Measurements from ENCODE around the gene RNF145.
"Not testable (repeated sequence)": the region's sequence is repeated elsewhere in the genome, so short reads cannot be mapped to it uniquely, and the experiment has no call there.

Gene RNF145

DNA sequence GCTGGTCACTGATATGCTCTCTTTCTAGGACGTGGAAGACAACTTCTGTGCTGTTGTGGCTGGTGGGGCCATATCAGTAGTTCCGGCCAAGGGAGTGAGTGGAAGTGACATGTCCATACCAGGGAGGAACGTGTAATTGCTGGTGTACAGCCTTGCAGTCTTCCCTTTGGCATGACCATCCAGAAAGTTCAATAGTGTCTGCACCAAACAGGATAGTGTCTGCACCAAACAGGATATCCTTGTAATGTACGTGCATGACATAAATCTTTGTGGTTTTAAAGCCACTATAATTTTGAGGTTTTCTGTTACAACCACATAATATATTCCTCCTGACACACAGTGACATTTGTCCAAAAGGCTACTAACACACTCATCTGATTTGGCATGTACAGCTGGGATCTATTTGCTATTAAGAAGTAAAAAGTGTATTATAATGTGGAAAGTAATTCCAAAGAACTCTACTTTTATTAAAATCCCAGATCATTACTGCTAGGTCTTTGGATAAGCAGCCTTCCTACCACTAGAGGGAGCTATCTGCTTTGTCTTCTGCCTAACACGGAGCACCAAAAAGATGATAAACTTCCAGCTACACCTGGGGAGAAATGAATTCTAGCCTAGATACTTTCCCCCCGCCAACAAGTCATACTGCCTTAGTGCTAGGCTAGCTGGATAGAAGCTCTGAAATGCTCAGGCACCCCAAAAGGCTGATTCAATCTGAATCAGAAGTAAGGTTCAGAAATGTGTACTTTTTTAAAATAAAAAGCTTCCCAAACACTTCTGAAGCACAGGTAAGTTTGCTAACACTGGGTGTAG lies 52.7 kb downstream of the RNF145 start:
- peak; percentile 41 for DNase-seq

- no peak for DNase-seq
Measured at GRCh38 chr5:159155960-159156359, 53.4 kb downstream of the RNF145 start.

- DNase-seq: no peak
Measured at GRCh38 chr5:159152876-159153275, 56.5 kb downstream of the RNF145 start.

DNA sequence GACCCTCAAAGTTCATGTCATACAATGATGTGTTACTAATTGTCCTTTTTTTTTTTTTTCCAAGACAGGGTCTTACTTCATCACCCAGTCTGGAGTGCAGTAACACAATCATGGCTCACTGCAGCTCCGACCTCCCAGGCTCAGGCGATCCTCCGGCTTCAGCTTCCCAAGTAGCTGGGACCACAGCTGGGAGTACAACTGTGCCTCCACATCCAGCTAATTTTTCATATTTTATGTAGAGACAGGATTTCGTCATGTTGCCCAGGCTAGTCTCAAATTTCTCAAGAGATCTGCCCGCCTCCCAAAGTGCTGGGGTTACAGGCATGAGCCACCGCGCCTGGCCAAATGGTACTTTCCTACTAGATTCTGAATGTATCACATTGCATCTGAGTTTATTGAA lies 60.3 kb downstream of the RNF145 start:
- DNase-seq: no peak

- DNase-seq: no peak
Measured at GRCh38 chr5:159147976-159148375, 61.4 kb downstream of the RNF145 start.

DNA sequence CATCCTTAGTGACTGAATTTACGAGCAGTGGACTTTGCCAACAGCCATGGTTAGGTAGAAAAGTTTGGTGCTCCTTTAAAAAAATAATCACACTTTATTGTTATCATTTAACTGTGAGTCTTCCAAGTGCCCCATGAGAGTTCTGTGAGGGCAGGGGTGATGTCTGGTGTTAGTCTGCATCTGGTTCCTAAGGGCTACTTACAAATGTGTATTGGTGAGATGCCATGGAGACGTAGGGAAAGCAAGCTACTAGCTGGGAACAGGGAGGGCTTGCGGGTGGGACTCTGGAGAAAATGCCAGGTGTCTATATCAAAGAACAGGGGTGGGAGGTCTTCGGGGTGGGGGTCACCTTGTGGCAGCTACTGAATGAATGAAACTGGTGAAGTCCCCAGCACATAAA lies 62.5 kb downstream of the RNF145 start:
- no peak for DNase-seq

DNA sequence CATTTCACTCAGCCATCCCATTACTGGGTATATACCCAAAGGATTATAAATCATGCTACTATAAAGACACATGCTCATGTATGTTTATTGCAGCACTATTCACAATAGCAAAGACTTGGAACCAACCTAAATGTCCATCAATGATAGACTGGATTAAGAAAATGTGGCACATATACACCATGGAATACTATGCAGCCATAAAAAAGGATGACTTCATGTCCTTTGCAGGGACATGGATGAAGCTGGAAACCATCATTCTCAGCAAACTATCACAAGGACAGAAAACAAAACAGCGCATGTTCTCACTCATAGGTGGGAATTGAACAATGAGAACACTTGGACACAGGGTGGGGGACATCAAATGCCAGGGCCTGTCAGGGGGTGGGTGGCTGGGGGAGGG lies 64.2 kb downstream of the RNF145 start:
- not testable (repeated sequence) for DNase-seq

- no peak for DNase-seq
Measured at GRCh38 chr5:159139802-159140201, 69.6 kb downstream of the RNF145 start.

- DNase-seq: no peak
Measured at GRCh38 chr5:159135896-159136531, 73.3 kb downstream of the RNF145 start.

GRCh38 chr5:159133041-159133741 lies 76.2 kb downstream of the RNF145 start:
- DNase-seq: no peak

GRCh38 chr5:159132429-159133040 lies 76.8 kb downstream of the RNF145 start:
- no peak for DNase-seq

GRCh38 chr5:159131951-159132350 lies 77.4 kb downstream of the RNF145 start:
- no peak for DNase-seq

GRCh38 chr5:159130871-159131270 lies 78.5 kb downstream of the RNF145 start:
- DNase-seq: no peak

DNA sequence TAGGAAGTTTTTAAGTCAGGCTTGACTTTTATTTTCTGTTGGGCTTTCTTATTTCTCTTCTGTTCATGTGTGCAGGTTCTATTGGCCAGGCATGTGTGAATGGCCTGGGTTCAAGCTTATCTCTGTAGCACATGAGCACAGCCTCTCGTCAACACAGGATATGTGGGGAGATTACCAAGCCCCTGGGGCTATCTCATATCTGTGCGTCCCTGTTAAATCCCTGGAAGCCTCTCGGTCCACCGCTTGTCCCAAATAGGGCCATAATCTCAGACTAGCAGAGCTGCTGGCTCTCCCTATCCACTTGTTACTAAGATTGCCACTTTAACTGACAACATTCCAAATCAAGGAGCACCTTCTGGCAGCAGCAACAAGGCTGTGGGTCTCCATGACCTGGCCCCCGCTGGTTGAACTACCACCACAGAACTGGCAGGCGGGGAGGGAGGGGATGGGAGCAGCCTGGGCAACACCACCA lies 81.2 kb downstream of the RNF145 start:
- DNase-seq: no peak

DNA sequence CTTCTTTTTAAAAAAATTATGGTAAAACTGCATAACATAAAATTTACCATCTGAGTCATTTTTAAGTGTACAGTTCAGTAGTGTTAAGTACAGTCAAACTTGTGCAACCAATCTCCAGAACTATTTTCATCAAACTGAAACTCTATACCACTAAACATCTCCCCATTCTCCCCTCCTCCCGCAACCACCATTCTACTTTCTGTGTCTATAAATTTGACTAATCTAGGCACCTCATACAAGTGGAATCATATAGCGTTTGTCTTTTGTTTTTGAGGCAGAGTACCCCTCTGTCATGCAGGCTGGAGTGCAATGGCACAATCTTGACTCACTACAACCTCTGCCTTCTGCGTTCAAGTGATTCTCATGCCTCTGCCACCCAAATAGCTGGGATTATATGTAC lies 85.7 kb downstream of the RNF145 start:
- no peak for DNase-seq

DNA sequence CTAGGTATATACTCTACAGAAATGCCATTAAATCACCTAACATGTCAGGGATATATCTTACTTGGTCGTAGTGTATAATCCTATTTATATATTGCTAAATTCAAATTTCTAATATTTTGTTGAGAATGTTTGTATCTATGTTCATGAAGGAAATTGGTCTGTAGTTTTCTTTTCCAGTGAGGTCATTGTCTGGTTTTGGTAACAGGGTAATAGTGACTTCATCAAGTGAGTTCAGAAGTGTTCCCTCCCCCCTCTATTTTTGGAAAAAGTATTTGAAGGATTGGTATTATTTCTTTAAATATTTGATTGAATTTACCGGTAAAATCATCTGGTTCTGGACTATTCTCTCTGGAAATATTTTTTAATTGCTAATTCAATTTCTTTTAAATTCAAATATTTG lies 86.2 kb downstream of the RNF145 start:
- DNase-seq: no peak

DNA sequence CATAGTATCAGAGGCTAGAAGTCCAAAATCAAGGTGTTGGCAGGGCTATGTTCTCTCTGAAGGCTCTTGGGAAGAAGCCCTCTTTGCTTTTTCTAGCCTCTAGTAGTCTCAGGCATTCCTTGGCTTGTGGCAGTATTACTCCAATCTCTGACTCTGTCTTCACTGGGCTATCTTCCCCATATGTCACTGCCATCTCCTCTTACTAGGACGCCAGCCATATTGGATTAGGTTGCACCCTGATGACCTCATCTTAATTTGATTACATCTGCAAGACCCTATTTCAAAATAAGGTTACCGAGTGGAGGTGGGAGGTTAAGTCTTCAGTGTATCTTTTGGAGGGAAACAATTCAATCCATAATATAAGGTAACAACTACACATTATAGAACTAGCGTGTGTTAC lies 88.3 kb downstream of the RNF145 start:
- no peak for DNase-seq

- no peak for DNase-seq
Measured at GRCh38 chr5:159120446-159120845, 88.9 kb downstream of the RNF145 start.

DNA sequence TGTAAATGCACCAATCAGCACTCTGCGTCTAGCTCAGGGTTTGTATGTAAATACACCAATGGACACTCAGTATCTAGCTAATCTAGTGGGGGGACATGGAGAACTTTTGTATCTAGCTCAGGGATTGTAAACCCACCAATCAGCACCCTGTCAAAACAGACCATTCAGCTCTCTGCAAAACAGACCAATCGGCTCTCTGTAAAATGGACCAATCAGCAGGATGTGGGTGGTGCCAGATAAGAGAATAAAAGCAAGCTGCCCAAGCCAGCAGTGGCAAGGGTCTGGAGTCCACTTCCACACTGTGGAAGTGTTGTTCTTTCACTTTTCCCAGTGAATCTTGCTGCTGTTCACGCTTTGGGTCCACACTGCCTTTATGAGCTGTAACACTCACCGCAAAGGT lies 89.5 kb downstream of the RNF145 start:
- not testable (repeated sequence) for DNase-seq

- DNase-seq: not testable (repeated sequence)
Measured at GRCh38 chr5:159118958-159119659, 90.2 kb downstream of the RNF145 start.

DNA sequence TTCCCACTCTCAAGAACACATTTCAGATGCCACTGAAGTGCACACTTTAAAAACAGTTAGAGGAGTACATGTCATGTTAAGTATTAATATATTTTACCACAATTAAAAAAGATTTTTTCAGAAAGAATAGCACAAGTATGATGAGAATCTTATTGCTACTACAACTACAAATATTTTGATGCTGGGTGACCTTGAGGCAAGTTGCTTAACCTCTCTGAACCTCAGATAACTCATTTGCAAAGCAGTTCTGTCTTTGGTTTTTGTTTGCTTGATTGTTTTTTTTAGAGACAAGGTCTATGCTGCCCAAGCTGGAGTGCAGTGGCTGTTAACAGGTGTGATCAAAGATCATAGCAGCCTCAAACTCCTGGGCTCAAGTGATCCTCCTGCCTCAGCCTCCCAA lies 95.9 kb downstream of the RNF145 start:
- DNase-seq: no peak

DNA sequence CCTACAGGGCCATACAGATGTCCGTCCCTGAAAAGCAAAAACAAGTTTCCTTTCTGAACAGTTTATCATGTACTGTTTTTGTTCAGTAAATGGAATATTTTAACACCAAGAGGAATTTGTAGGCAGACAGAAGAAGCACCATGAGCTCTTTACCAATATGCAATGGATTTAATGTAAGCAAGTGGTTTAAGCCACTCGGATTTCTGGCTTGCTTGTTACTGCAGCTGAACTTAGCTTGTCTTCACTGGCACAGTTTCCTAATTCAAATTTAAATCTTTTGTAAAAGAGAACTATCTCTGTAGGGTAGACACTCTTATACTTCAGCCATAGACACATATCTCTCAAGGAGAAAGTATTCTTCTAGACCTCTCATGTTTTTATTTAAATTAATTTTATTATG lies 96.9 kb downstream of the RNF145 start:
- DNase-seq: no peak
